GM23248 (cell line): ENCODE measurements around the gene SLC29A3. TPM values are rescaled to one million over a fixed set of nuclear protein-coding genes. Genes with fewer than 3 reads are reported as not detected.
A peak's percentile ranks its signal among the peaks of the same experiment; 100 is the strongest.

ENCODE experiments used
- DNase-seq: peaks from one replicate; pipeline ENCODE4 v3.0.0-alpha.2; 2015
- H2AFZ ChIP-seq: fragments of 200-600 bp; sonication (generic); 2 replicates; pipeline ENCODE4 v1.6.1; 2016; ENCODE audit warnings: antibody characterized with exemption
- H3F3A ChIP-seq: fragments of 200-600 bp; sonication (generic); 2 replicates; pipeline ENCODE4 v1.6.1; 2016; ENCODE audit warnings: mild to moderate bottlenecking, antibody characterized with exemption, mixed run types; ENCODE audit not compliant: insufficient read depth
- H3K27ac ChIP-seq: fragments of 200-600 bp; sonication (generic); 2 replicates; pipeline ENCODE4 v1.5.1; 2016; ENCODE audit warnings: mild to moderate bottlenecking
- H3K27me3 ChIP-seq: fragments of 200-600 bp; sonication (generic); replicated peaks from 2 replicates; pipeline ENCODE4 v1.6.1; 2016; ENCODE audit warnings: mild to moderate bottlenecking; ENCODE audit not compliant: insufficient read depth
- H3K36me3 ChIP-seq: fragments of 200-600 bp; sonication (generic); 2 replicates; pipeline ENCODE4 v1.6.1; 2016; ENCODE audit warnings: low read depth, mild to moderate bottlenecking
- H3K4me1 ChIP-seq: fragments of 200-600 bp; sonication (generic); 2 replicates; pipeline ENCODE4 v1.6.1; 2016; ENCODE audit warnings: mild to moderate bottlenecking; ENCODE audit not compliant: insufficient read depth
- H3K4me2 ChIP-seq: fragments of 200-600 bp; sonication (generic); one replicate; pipeline ENCODE4 v1.6.1; 2016; ENCODE audit warnings: mild to moderate bottlenecking; ENCODE audit not compliant: unreplicated experiment
- H3K4me3 ChIP-seq: fragments of 200-600 bp; sonication (generic); 2 replicates; pipeline ENCODE4 v1.5.1; 2016; ENCODE audit warnings: mild to moderate bottlenecking
- H3K79me2 ChIP-seq: fragments of 200-600 bp; sonication (generic); 2 replicates; pipeline ENCODE4 v1.6.1; 2016; ENCODE audit warnings: mild to moderate bottlenecking; ENCODE audit not compliant: insufficient read depth
- H3K9ac ChIP-seq: fragments of 200-600 bp; sonication (generic); 2 replicates; pipeline ENCODE4 v1.6.1; 2016; ENCODE audit warnings: mild to moderate bottlenecking
- H3K9me2 ChIP-seq: fragments of 200-600 bp; sonication (generic); 2 replicates; pipeline ENCODE4 v1.6.1; 2016; ENCODE audit warnings: mixed run types, mild to moderate bottlenecking, moderate library complexity; ENCODE audit not compliant: insufficient read depth
- H3K9me3 ChIP-seq: fragments of 200-600 bp; sonication (generic); one replicate; pipeline ENCODE4 v1.6.1; 2017; ENCODE audit warnings: low read depth
- H4K20me1 ChIP-seq: fragments of 200-600 bp; sonication (generic); 2 replicates; pipeline ENCODE4 v1.6.0; 2016; ENCODE audit not compliant: insufficient read depth
- EZH2 ChIP-seq: fragments of 200-600 bp; sonication (generic); IDR thresholded peaks from 2 replicates; pipeline ENCODE4 v1.6.1; 2018; ENCODE audit warnings: antibody characterized with exemption, mild to moderate bottlenecking; ENCODE audit not compliant: insufficient read depth, poor library complexity, severe bottlenecking
- EZH2phosphoT487 ChIP-seq: fragments of 200-600 bp; sonication (generic); IDR thresholded peaks from 2 replicates; pipeline ENCODE4 v1.6.1; 2018; ENCODE audit warnings: antibody characterized with exemption, moderate library complexity, mild to moderate bottlenecking, low read depth; ENCODE audit not compliant: insufficient read depth
- WGBS, 2 experiments: methylation state at CpG; one replicate each; pipeline ENCODE4 v1.1.6; 2015 to 2017; ENCODE audit warnings: low lambda C conversion rate in 2 of 2, low coverage in 1 of 2; ENCODE audit errors: missing lambda C conversion rate in 2 of 2; 5-methylcytosine and 5-hydroxymethylcytosine counted together
- in situ Hi-C: fragments of 300-500 bp; cut with MboI; formaldehyde crosslinking; loops from 2 replicates; pipeline ENCODE4 v1.15.0; 2020
- polyA plus RNA-seq: library from polyadenylated mRNA; unstranded; fragments of >200 nt; fragmentation: Nextera tagmentation; extraction: Ambion mirVana; gene quantifications from 2 replicates; pipeline ENCODE4 v1.2.1, GENCODE V29; 2016
- total RNA-seq: library from RNA; depleted of rRNA; stranded (reverse); fragments of >200 nt; shearing (Covaris generic); gene quantifications from 2 replicates; pipeline ENCODE4 v1.2.3, GENCODE V29; 2014

The SLC29A3 gene
- total and polyA plus RNA-seq, 2 experiments from 2014 or later = 1.9 to 7.3 TPM

- TF ChIP-seq EZH2phosphoT487 (no peak), EZH2 (no peak)
- Histone ChIP-seq H3K27ac (no peak overlapping the region), H3K9ac (no peak overlapping the region), H3K9me2 (no peaks in the 10 kb centered on the region), H3K4me1 (no peaks in the 10 kb centered on the region), H3K27me3 (no peaks in the 10 kb centered on the region), H3K9me3 (no peaks in the 10 kb centered on the region), H3K36me3 (no peaks in the 10 kb centered on the region), H3F3A (no peaks in the 10 kb centered on the region), H3K79me2 (no peaks in the 10 kb centered on the region), H3K4me3 (no peak overlapping the region), H2AFZ (no peak overlapping the region), H4K20me1 (no peaks in the 10 kb centered on the region), H3K4me2 (no peak overlapping the region)
- DNase-seq = no peak
- in situ Hi-C loops = no loop called here
- 81 to 85% methylated on average over 13 to 14 of the region's 14 CpGs for WGBS, 2 experiments
Observed at GRCh38 chr10:71351628-71352319, 32.7 kb downstream of the SLC29A3 start.

GRCh38 chr10:71353639-71354038 is 34.6 kb downstream of the SLC29A3 start:
- no peak overlapping the region for H3K27ac ChIP-seq
- H3F3A ChIP-seq = no peaks in the 10 kb centered on the region
- 93 to 97% methylated on average over 9 of the region's 9 CpGs for WGBS, 2 experiments
- no peaks in the 10 kb centered on the region for H4K20me1 ChIP-seq
- H3K9me2 ChIP-seq = no peaks in the 10 kb centered on the region
- H3K4me1 ChIP-seq = no peaks in the 10 kb centered on the region
- H2AFZ ChIP-seq = no peak overlapping the region
- H3K27me3 ChIP-seq = no peaks in the 10 kb centered on the region
- no peaks in the 10 kb centered on the region for H3K9me3 ChIP-seq
- TF ChIP-seq EZH2 (no peak), EZH2phosphoT487 (no peak)
- H3K79me2 ChIP-seq = no peaks in the 10 kb centered on the region
- DNase-seq = no peak
- no peak overlapping the region for H3K4me3 ChIP-seq
- no peak overlapping the region for H3K4me2 ChIP-seq
- no peak overlapping the region for H3K9ac ChIP-seq
- in situ Hi-C loops = no loop called here
- H3K36me3 ChIP-seq = no peaks in the 10 kb centered on the region

- no peak overlapping the region for H3K4me3 ChIP-seq
- DNase-seq = peak; percentile 59
- H3K4me2 ChIP-seq = no peak overlapping the region
- no peaks in the 10 kb centered on the region for H3F3A ChIP-seq
- no peaks in the 10 kb centered on the region for H3K4me1 ChIP-seq
- no peaks in the 10 kb centered on the region for H3K36me3 ChIP-seq
- H3K9me3 ChIP-seq = no peaks in the 10 kb centered on the region
- in situ Hi-C loops = no loop called here
- no peaks in the 10 kb centered on the region for H3K9me2 ChIP-seq
- H4K20me1 ChIP-seq = no peaks in the 10 kb centered on the region
- no peaks in the 10 kb centered on the region for H3K27me3 ChIP-seq
- WGBS, 2 experiments = 58 to 70% methylated on average over 7 of the region's 7 CpGs
- H2AFZ ChIP-seq = no peak overlapping the region
- H3K9ac ChIP-seq = no peak overlapping the region
- TF ChIP-seq EZH2phosphoT487 = no peak
- no peak for TF ChIP-seq EZH2
- no peak overlapping the region for H3K27ac ChIP-seq
- no peaks in the 10 kb centered on the region for H3K79me2 ChIP-seq
Observed at GRCh38 chr10:71354776-71355175, 35.7 kb downstream of the SLC29A3 start.

- in situ Hi-C loops = no loop called here
- Histone ChIP-seq H3K9ac (no peak overlapping the region), H3K4me3 (no peak overlapping the region), H3F3A (no peaks in the 10 kb centered on the region), H3K27me3 (no peaks in the 10 kb centered on the region), H3K36me3 (no peaks in the 10 kb centered on the region), H4K20me1 (no peaks in the 10 kb centered on the region), H3K4me1 (no peaks in the 10 kb centered on the region), H3K27ac (no peak overlapping the region), H2AFZ (no peak overlapping the region), H3K9me3 (no peaks in the 10 kb centered on the region), H3K79me2 (no peaks in the 10 kb centered on the region), H3K4me2 (no peak overlapping the region), H3K9me2 (no peaks in the 10 kb centered on the region)
- 92 to 96% methylated on average over 12 of the region's 12 CpGs for WGBS, 2 experiments
- TF ChIP-seq EZH2 (no peak), EZH2phosphoT487 (no peak)
- DNase-seq = no peak
Observed at GRCh38 chr10:71355886-71356285, 36.8 kb downstream of the SLC29A3 start.
